NB4 (cell line): ENCODE data around the gene DOCK9.

Experiments used
- CTCF ChIP-seq: IDR thresholded peaks from one replicate; pipeline ENCODE4 v1.5.1; 2012; ENCODE audit warnings: low read depth, low read length
- POLR2A ChIP-seq: IDR thresholded peaks from 2 replicates; pipeline ENCODE4 v1.6.1; 2011; ENCODE audit warnings: mild to moderate bottlenecking; ENCODE audit not compliant: insufficient read length; ENCODE audit errors: extremely low read depth

GRCh38 chr13:99013951-99014350 is 36.1 kb upstream of the DOCK9 start:
- TF ChIP-seq CTCF, result no peak
- TF ChIP-seq POLR2A, result no peak
